ENCODE measurements around the gene RPH3AL.

- TF ChIP-seq, protein P1, sequence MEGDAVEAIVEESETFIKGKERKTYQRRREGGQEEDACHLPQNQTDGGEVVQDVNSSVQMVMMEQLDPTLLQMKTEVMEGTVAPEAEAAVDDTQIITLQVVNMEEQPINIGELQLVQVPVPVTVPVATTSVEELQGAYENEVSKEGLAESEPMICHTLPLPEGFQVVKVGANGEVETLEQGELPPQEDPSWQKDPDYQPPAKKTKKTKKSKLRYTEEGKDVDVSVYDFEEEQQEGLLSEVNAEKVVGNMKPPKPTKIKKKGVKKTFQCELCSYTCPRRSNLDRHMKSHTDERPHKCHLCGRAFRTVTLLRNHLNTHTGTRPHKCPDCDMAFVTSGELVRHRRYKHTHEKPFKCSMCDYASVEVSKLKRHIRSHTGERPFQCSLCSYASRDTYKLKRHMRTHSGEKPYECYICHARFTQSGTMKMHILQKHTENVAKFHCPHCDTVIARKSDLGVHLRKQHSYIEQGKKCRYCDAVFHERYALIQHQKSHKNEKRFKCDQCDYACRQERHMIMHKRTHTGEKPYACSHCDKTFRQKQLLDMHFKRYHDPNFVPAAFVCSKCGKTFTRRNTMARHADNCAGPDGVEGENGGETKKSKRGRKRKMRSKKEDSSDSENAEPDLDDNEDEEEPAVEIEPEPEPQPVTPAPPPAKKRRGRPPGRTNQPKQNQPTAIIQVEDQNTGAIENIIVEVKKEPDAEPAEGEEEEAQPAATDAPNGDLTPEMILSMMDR (IDR thresholded peaks at IDR 0.05) = no peak
- no peak for TF ChIP-seq POLR2AphosphoS5 (IDR thresholded peaks at IDR 0.05)
- TF ChIP-seq POLR2A (IDR thresholded peaks at IDR 0.05) = no peak
- no peak for TF ChIP-seq EP300 (IDR thresholded peaks at IDR 0.05)
These were observed 12.5 kb downstream of the RPH3AL start for GRCh38 chr17:340074-340473.
